ENCODE results near the gene SOAT2.
"Not testable (repeated sequence)": the region's sequence is repeated elsewhere in the genome, so short reads cannot be mapped to it uniquely, and the experiment has no call there.

Gene SOAT2

DNA sequence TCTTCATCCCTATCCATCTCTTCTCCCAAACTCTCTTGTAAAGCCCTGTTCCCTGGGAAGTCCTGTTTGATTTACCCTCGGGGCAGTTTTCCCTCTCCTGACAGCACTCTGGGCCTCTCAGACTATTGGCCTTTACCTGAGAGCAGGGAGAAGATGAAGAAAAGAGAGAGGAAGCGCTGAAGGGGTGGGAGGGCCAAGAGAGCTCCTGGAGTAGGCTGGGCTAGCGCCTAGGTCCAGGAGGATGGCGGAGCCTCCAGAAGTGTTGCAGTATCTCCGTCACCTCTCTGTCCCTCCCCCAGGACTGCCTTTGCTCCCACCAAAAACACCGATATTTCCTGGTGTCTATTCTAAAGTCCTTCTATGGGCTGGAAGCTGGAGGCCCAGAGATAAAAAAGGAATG lies 11.5 kb upstream of the SOAT2 start:
- no CpG with 5 or more reads among the region's 6 CpGs for WGBS (ENCODE audit: insufficient coverage, insufficient read length)
- H3K4me1 ChIP-seq (ENCODE audit: control insufficient read depth, insufficient read depth, low read length), result peaks cover 5% of the 10 kb centered on the region
- no peaks in the 10 kb centered on the region for H3K36me3 ChIP-seq (ENCODE audit: control insufficient read depth, insufficient read depth, low read length)
- H3K9me3 ChIP-seq (ENCODE audit: control insufficient read depth, insufficient read depth, low read length), result no peaks in the 10 kb centered on the region
- no peak for DNase-seq (ENCODE audit: low read depth, low spot score)
- no peak overlapping the region for H3K4me3 ChIP-seq (ENCODE audit: low read length)
- H3K27ac ChIP-seq (ENCODE audit: low read length), result no peak overlapping the region
- H3K27me3 ChIP-seq (ENCODE audit: control insufficient read depth, insufficient read depth, low read length), result no peaks in the 10 kb centered on the region

- WGBS (ENCODE audit: insufficient coverage, insufficient read length), result no CpG with 5 or more reads among the region's 6 CpGs
- Histone ChIP-seq H3K9me3 (ENCODE audit: control insufficient read depth, insufficient read depth, low read length) (no peaks in the 10 kb centered on the region), H3K27me3 (ENCODE audit: control insufficient read depth, insufficient read depth, low read length) (peaks cover 3% of the 10 kb centered on the region; the same call in 1 of the 2 replicates), H3K27ac (ENCODE audit: low read length) (no peak overlapping the region), H3K4me3 (ENCODE audit: low read length) (no peak overlapping the region), H3K36me3 (ENCODE audit: control insufficient read depth, insufficient read depth, low read length) (no peaks in the 10 kb centered on the region), H3K4me1 (ENCODE audit: control insufficient read depth, insufficient read depth, low read length) (peaks cover 5% of the 10 kb centered on the region)
- no peak for DNase-seq (ENCODE audit: low read depth, low spot score)
Observed at GRCh38 chr12:53093777-53094393, 9.4 kb upstream of the SOAT2 start.

GRCh38 chr12:53094394-53094787 lies 8.9 kb upstream of the SOAT2 start:
- peaks cover 8% of the 10 kb centered on the region for H3K4me1 ChIP-seq (ENCODE audit: control insufficient read depth, insufficient read depth, low read length)
- H3K36me3 ChIP-seq (ENCODE audit: control insufficient read depth, insufficient read depth, low read length), result no peaks in the 10 kb centered on the region
- H3K27me3 ChIP-seq (ENCODE audit: control insufficient read depth, insufficient read depth, low read length), result peaks cover 4% of the 10 kb centered on the region; the same call in 1 of the 2 replicates
- WGBS (ENCODE audit: insufficient coverage, insufficient read length), result no CpG with 5 or more reads among the region's 6 CpGs
- DNase-seq (ENCODE audit: low read depth, low spot score), result no peak
- H3K27ac ChIP-seq (ENCODE audit: low read length), result no peak overlapping the region
- no peak overlapping the region for H3K4me3 ChIP-seq (ENCODE audit: low read length)
- H3K9me3 ChIP-seq (ENCODE audit: control insufficient read depth, insufficient read depth, low read length), result no peaks in the 10 kb centered on the region

- not testable (repeated sequence) for H3K9me3 ChIP-seq (ENCODE audit: control insufficient read depth, insufficient read depth, low read length); H3K27ac ChIP-seq (ENCODE audit: low read length); DNase-seq (ENCODE audit: low read depth, low spot score); H3K36me3 ChIP-seq (ENCODE audit: control insufficient read depth, insufficient read depth, low read length); H3K4me1 ChIP-seq (ENCODE audit: control insufficient read depth, insufficient read depth, low read length); H3K27me3 ChIP-seq (ENCODE audit: control insufficient read depth, insufficient read depth, low read length); H3K4me3 ChIP-seq (ENCODE audit: low read length)
- WGBS (ENCODE audit: insufficient coverage, insufficient read length), result no CpG with 5 or more reads among the region's 5 CpGs
Observed at GRCh38 chr12:53094796-53095595, 8.3 kb upstream of the SOAT2 start.

DNA sequence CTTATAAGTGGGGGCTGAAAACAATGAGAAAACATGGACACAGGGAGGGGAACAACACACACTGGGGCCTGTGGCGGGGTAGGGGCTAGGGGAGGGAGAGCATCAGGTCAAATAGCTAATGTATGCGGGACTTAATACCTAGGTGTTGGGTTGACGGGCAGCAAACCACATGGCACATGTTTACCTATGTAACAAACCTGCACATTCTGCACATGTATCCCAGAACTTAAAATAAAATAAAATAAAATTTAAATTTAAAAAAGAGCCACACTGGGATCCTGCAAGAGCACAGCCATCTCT lies 7.7 kb upstream of the SOAT2 start:
- DNase-seq (ENCODE audit: low read depth, low spot score), result not testable (repeated sequence)

GRCh38 chr12:53096089-53096741 lies 7.1 kb upstream of the SOAT2 start:
- H3K9me3 ChIP-seq (ENCODE audit: control insufficient read depth, insufficient read depth, low read length), result no peaks in the 10 kb centered on the region
- peak overlapping the region; percentile 61; the same call in 1 of the 2 replicates for H3K4me3 ChIP-seq (ENCODE audit: low read length)
- H3K36me3 ChIP-seq (ENCODE audit: control insufficient read depth, insufficient read depth, low read length), result no peaks in the 10 kb centered on the region
- H3K27me3 ChIP-seq (ENCODE audit: control insufficient read depth, insufficient read depth, low read length), result peaks cover 4% of the 10 kb centered on the region; the same call in 1 of the 2 replicates
- DNase-seq (ENCODE audit: low read depth, low spot score), result no peak
- no CpG with 5 or more reads among the region's 11 CpGs for WGBS (ENCODE audit: insufficient coverage, insufficient read length)
- no peak overlapping the region for H3K27ac ChIP-seq (ENCODE audit: low read length)
- H3K4me1 ChIP-seq (ENCODE audit: control insufficient read depth, insufficient read depth, low read length), result peaks cover 8% of the 10 kb centered on the region

More for the DNA sequence above, 7.7 kb upstream of the SOAT2 start:
- H3K27ac ChIP-seq (ENCODE audit: low read length); H3K9me3 ChIP-seq (ENCODE audit: control insufficient read depth, insufficient read depth, low read length); H3K36me3 ChIP-seq (ENCODE audit: control insufficient read depth, insufficient read depth, low read length); H3K4me3 ChIP-seq (ENCODE audit: low read length); H3K4me1 ChIP-seq (ENCODE audit: control insufficient read depth, insufficient read depth, low read length); H3K27me3 ChIP-seq (ENCODE audit: control insufficient read depth, insufficient read depth, low read length): not testable (repeated sequence)
- WGBS (ENCODE audit: insufficient coverage, insufficient read length), result no CpG with 5 or more reads among the region's 3 CpGs

GRCh38 chr12:53096759-53097158 lies 6.5 kb upstream of the SOAT2 start:
- peaks cover 8% of the 10 kb centered on the region for H3K4me1 ChIP-seq (ENCODE audit: control insufficient read depth, insufficient read depth, low read length)
- no CpG with 5 or more reads among the region's 9 CpGs for WGBS (ENCODE audit: insufficient coverage, insufficient read length)
- peak overlapping the region; percentile 61; the same call in 1 of the 2 replicates for H3K4me3 ChIP-seq (ENCODE audit: low read length)
- no peak for DNase-seq (ENCODE audit: low read depth, low spot score)
- no peaks in the 10 kb centered on the region for H3K36me3 ChIP-seq (ENCODE audit: control insufficient read depth, insufficient read depth, low read length)
- no peaks in the 10 kb centered on the region for H3K9me3 ChIP-seq (ENCODE audit: control insufficient read depth, insufficient read depth, low read length)
- peaks cover 4% of the 10 kb centered on the region; the same call in 1 of the 2 replicates for H3K27me3 ChIP-seq (ENCODE audit: control insufficient read depth, insufficient read depth, low read length)
- no peak overlapping the region for H3K27ac ChIP-seq (ENCODE audit: low read length)

- Histone ChIP-seq H3K36me3 (ENCODE audit: control insufficient read depth, insufficient read depth, low read length) (no peaks in the 10 kb centered on the region), H3K4me1 (ENCODE audit: control insufficient read depth, insufficient read depth, low read length) (peaks cover 8% of the 10 kb centered on the region), H3K27me3 (ENCODE audit: control insufficient read depth, insufficient read depth, low read length) (peaks cover 4% of the 10 kb centered on the region; the same call in 1 of the 2 replicates), H3K4me3 (ENCODE audit: low read length) (peak overlapping the region; percentile 61; the same call in 1 of the 2 replicates), H3K27ac (ENCODE audit: low read length) (no peak overlapping the region), H3K9me3 (ENCODE audit: control insufficient read depth, insufficient read depth, low read length) (no peaks in the 10 kb centered on the region)
- DNase-seq (ENCODE audit: low read depth, low spot score), result no peak
- WGBS (ENCODE audit: insufficient coverage, insufficient read length), result no CpG with 5 or more reads among the region's 9 CpGs
Observed at GRCh38 chr12:53097207-53097563, 6.1 kb upstream of the SOAT2 start.

GRCh38 chr12:53097564-53098353 lies 5.5 kb upstream of the SOAT2 start, which contains the start of gene IGFBP6:
TSS of gene IGFBP6 (plus strand) at chr12:53097667. CDS start at chr12:53097718, 51 bp downstream.
- WGBS (ENCODE audit: insufficient coverage, insufficient read length), result no CpG with 5 or more reads among the region's 51 CpGs
- peaks cover 4% of the 10 kb centered on the region; the same call in 1 of the 2 replicates for H3K27me3 ChIP-seq (ENCODE audit: control insufficient read depth, insufficient read depth, low read length)
- DNase-seq (ENCODE audit: low read depth, low spot score), result no peak
- H3K4me3 ChIP-seq (ENCODE audit: low read length), result peak within 1 kb of the TSS; percentile 61
- H3K27ac ChIP-seq (ENCODE audit: low read length), result no peak within 1 kb of the TSS
- H3K4me1 ChIP-seq (ENCODE audit: control insufficient read depth, insufficient read depth, low read length), result peaks cover 8% of the 10 kb centered on the region
- H3K9me3 ChIP-seq (ENCODE audit: control insufficient read depth, insufficient read depth, low read length), result no peaks in the 10 kb centered on the region
- no peaks in the 10 kb centered on the region for H3K36me3 ChIP-seq (ENCODE audit: control insufficient read depth, insufficient read depth, low read length)
